Endodermal cell (in vitro differentiated cells): ENCODE measurements around the gene OXSR1. TPM values are rescaled to one million over a fixed set of nuclear protein-coding genes. Genes with fewer than 3 reads are reported as not detected.

Experiments
- DNase-seq: peaks from one replicate; pipeline ENCODE4 v3.0.0-alpha.2; 2017
- H3K27ac ChIP-seq: 2 replicates; pipeline ENCODE4 v1.5.1; 2013; ENCODE audit warnings: mild to moderate bottlenecking, low read depth, low read length, moderate library complexity
- H3K27me3 ChIP-seq: 2 replicates; pipeline ENCODE4 v1.6.1; 2013; ENCODE audit warnings: mild to moderate bottlenecking, low read length, moderate library complexity; ENCODE audit not compliant: insufficient read depth, control insufficient read depth, poor library complexity, severe bottlenecking
- H3K36me3 ChIP-seq: 2 replicates; pipeline ENCODE4 v1.7.0; 2013; ENCODE audit warnings: mild to moderate bottlenecking, low read length, moderate library complexity; ENCODE audit not compliant: control insufficient read depth, insufficient read depth
- H3K4me1 ChIP-seq: one replicate; pipeline ENCODE4 v1.7.0; 2013; ENCODE audit warnings: low read length; ENCODE audit not compliant: control insufficient read depth, insufficient read depth
- H3K4me3 ChIP-seq: 2 replicates; pipeline ENCODE4 v1.5.1; 2013; ENCODE audit warnings: mild to moderate bottlenecking, low read length, moderate library complexity
- H3K9ac ChIP-seq: 2 replicates; pipeline ENCODE4 v1.6.1; 2013; ENCODE audit warnings: mild to moderate bottlenecking, low read length, moderate library complexity; ENCODE audit not compliant: poor library complexity, severe bottlenecking; ENCODE audit errors: extremely low read depth
- H3K9me3 ChIP-seq: 2 replicates; pipeline ENCODE4 v1.6.1; 2013; ENCODE audit warnings: mild to moderate bottlenecking, low read length, moderate library complexity; ENCODE audit not compliant: control insufficient read depth
- H3K27ac Mint-ChIP-seq: 2 replicates; pipeline ENCODE4 v1.8.0; 2020; ENCODE audit warnings: mixed read lengths
- H3K27me3 Mint-ChIP-seq: 2 replicates; pipeline ENCODE4 v1.8.0; 2021; ENCODE audit warnings: mild to moderate bottlenecking, mixed read lengths; ENCODE audit not compliant: insufficient read depth
- H3K36me3 Mint-ChIP-seq: 2 replicates; pipeline ENCODE4 v1.8.0; 2020; ENCODE audit warnings: low read depth, mixed read lengths
- H3K4me1 Mint-ChIP-seq: 2 replicates; pipeline ENCODE4 v1.8.0; 2020; ENCODE audit warnings: mixed read lengths
- H3K4me3 Mint-ChIP-seq: 2 replicates; pipeline ENCODE4 v1.8.0; 2020; ENCODE audit warnings: mild to moderate bottlenecking, moderate library complexity, mixed read lengths
- H3K9me3 Mint-ChIP-seq: 2 replicates; pipeline ENCODE4 v1.8.0; 2020; ENCODE audit warnings: mild to moderate bottlenecking, mixed read lengths
- CTCF ChIP-seq: fragments of 200-600 bp; sonication (generic); conservative IDR thresholded peaks from 2 replicates; pipeline ENCODE4 v1.5.0; 2021; ENCODE audit warnings: antibody characterized with exemption, mild to moderate bottlenecking
- WGBS, 2 experiments: methylation state at CpG; one replicate each; pipeline versions ENCODE4 v1.1.5 to v1.1.7; 2013; ENCODE audit warnings: missing lambda C conversion rate in 2 of 2, mixed read lengths in 1 of 2; ENCODE audit not compliant: insufficient coverage in 1 of 2, insufficient read length in 1 of 2; 5-methylcytosine and 5-hydroxymethylcytosine counted together
- total RNA-seq, 2 donors: library from RNA; stranded (reverse); fragmentation: NEBNext Ultra II Directional in 1 of 2; extraction: Animal tissue kit (Norgen Biotek cat#: 25700) in 1 of 2; gene quantifications; 2 replicates in 1 of 2; 3 replicates in 1 of 2; pipeline ENCODE4 v1.2.1, GENCODE V29; 2021

OXSR1 gene
- total RNA-seq, 2 donors from 2014 or later: 41.9 to 55.5 TPM

GRCh38 chr3:38153221-38153620 lies 12.1 kb upstream of the OXSR1 start:
- no peaks in the 10 kb centered on the region for H3K9me3 ChIP-seq
- no peak overlapping the region for H3K9ac ChIP-seq
- no peaks in the 10 kb centered on the region for H3K27me3 Mint-ChIP-seq
- no peak overlapping the region for H3K27ac Mint-ChIP-seq
- H3K4me3 ChIP-seq: no peak overlapping the region
- H3K4me1 ChIP-seq: no peaks in the 10 kb centered on the region
- no peak for DNase-seq
- no peak overlapping the region for H3K27ac ChIP-seq
- WGBS, 2 experiments: 80 to 82% methylated on average over 1 to 2 of the region's 2 CpGs
- H3K36me3 Mint-ChIP-seq: no peaks in the 10 kb centered on the region
- H3K27me3 ChIP-seq: no peaks in the 10 kb centered on the region
- H3K4me1 Mint-ChIP-seq: no peaks in the 10 kb centered on the region
- no peaks in the 10 kb centered on the region for H3K9me3 Mint-ChIP-seq
- H3K36me3 ChIP-seq: no peaks in the 10 kb centered on the region
- no peak overlapping the region for H3K4me3 Mint-ChIP-seq
- no peak for TF ChIP-seq CTCF

GRCh38 chr3:38154033-38154494 lies 11.3 kb upstream of the OXSR1 start:
- no peaks in the 10 kb centered on the region for H3K9me3 Mint-ChIP-seq
- TF ChIP-seq CTCF: no peak
- H3K4me1 Mint-ChIP-seq: no peaks in the 10 kb centered on the region
- Histone ChIP-seq H3K27ac (no peak overlapping the region), H3K9me3 (no peaks in the 10 kb centered on the region), H3K4me3 (no peak overlapping the region), H3K9ac (no peak overlapping the region), H3K4me1 (no peaks in the 10 kb centered on the region), H3K36me3 (no peaks in the 10 kb centered on the region), H3K27me3 (no peaks in the 10 kb centered on the region)
- no peak overlapping the region for H3K27ac Mint-ChIP-seq
- no peak for DNase-seq
- H3K36me3 Mint-ChIP-seq: no peaks in the 10 kb centered on the region
- WGBS, 2 experiments: 99 to 100% methylated on average over 2 of the region's 2 CpGs
- no peaks in the 10 kb centered on the region for H3K27me3 Mint-ChIP-seq
- H3K4me3 Mint-ChIP-seq: no peak overlapping the region

- no peaks in the 10 kb centered on the region for H3K36me3 Mint-ChIP-seq
- no peak overlapping the region for H3K27ac Mint-ChIP-seq
- no peaks in the 10 kb centered on the region for H3K9me3 ChIP-seq
- H3K4me1 ChIP-seq: no peaks in the 10 kb centered on the region
- H3K9ac ChIP-seq: no peak overlapping the region
- no peak overlapping the region for H3K4me3 ChIP-seq
- H3K36me3 ChIP-seq: no peaks in the 10 kb centered on the region
- no peaks in the 10 kb centered on the region for H3K27me3 ChIP-seq
- H3K27me3 Mint-ChIP-seq: no peaks in the 10 kb centered on the region
- DNase-seq: no peak
- no peak for TF ChIP-seq CTCF
- H3K27ac ChIP-seq: no peak overlapping the region
- H3K9me3 Mint-ChIP-seq: no peaks in the 10 kb centered on the region
- no peaks in the 10 kb centered on the region for H3K4me1 Mint-ChIP-seq
- H3K4me3 Mint-ChIP-seq: no peak overlapping the region
- WGBS, 2 experiments: 77 to 83% methylated on average over 1 to 2 of the region's 2 CpGs
These were observed 10.6 kb upstream of the OXSR1 start for GRCh38 chr3:38154625-38155255.
